ENCODE results near the gene CFAP92.

DNA sequence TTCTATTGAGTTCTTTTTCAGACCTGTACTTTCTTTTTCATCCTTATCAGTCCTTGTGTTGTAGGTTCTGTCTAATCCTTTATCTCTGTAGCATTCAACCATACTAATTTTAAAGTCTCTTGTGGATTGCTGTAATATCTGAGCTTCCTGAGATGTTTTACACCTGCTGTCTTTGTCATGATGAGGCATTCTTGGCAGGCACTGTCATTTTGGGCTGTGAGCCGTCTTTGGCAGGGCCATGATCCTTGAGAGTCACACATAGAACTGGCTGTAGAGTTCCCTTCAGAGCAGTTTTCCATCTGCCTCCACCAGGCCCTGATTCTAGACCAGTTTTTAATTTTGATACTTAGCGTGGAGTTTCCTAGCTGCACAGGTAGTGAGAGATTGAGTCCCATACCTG, 13.9 kb upstream of the CFAP92 start:
- TF ChIP-seq, protein P1, sequence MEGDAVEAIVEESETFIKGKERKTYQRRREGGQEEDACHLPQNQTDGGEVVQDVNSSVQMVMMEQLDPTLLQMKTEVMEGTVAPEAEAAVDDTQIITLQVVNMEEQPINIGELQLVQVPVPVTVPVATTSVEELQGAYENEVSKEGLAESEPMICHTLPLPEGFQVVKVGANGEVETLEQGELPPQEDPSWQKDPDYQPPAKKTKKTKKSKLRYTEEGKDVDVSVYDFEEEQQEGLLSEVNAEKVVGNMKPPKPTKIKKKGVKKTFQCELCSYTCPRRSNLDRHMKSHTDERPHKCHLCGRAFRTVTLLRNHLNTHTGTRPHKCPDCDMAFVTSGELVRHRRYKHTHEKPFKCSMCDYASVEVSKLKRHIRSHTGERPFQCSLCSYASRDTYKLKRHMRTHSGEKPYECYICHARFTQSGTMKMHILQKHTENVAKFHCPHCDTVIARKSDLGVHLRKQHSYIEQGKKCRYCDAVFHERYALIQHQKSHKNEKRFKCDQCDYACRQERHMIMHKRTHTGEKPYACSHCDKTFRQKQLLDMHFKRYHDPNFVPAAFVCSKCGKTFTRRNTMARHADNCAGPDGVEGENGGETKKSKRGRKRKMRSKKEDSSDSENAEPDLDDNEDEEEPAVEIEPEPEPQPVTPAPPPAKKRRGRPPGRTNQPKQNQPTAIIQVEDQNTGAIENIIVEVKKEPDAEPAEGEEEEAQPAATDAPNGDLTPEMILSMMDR (IDR thresholded peaks at IDR 0.05 in 8 of 11, conservative IDR thresholded peaks at IDR 0.05 in 3 of 11), result no peak
- TF ChIP-seq POLR2AphosphoS5 (IDR thresholded peaks at IDR 0.05), result no peak

All from spleen (tissue), 7 donors.